GM21825 (cell line): ENCODE measurements around the gene WDR18.

ENCODE experiments used
- ATAC-seq: cut with Tn5 transposase; IDR thresholded peaks from one replicate; pipeline ENCODE4 v1.9.1; 2021; ENCODE audit warnings: mild to moderate bottlenecking, moderate library complexity; ENCODE audit not compliant: unreplicated experiment

The WDR18 gene

GRCh38 chr19:1006711-1007398, 22.7 kb downstream of the WDR18 start:
- no peak for ATAC-seq

GRCh38 chr19:1007399-1008251, 23.5 kb downstream of the WDR18 start:
- no peak for ATAC-seq

GRCh38 chr19:1008268-1009040, 24.3 kb downstream of the WDR18 start:
- no peak for ATAC-seq

- no peak for ATAC-seq
Observed at GRCh38 chr19:1009041-1009980, 25.2 kb downstream of the WDR18 start.

- ATAC-seq = no peak
Observed at GRCh38 chr19:1009981-1010538, 25.9 kb downstream of the WDR18 start.

- ATAC-seq = no peak
Observed at GRCh38 chr19:1010586-1011510, 26.7 kb downstream of the WDR18 start.

GRCh38 chr19:1011831-1012333, 27.7 kb downstream of the WDR18 start:
- ATAC-seq = no peak

GRCh38 chr19:1012334-1012733, 28.2 kb downstream of the WDR18 start:
- no peak for ATAC-seq

- ATAC-seq = no peak
Observed at GRCh38 chr19:1013218-1013617, 29.1 kb downstream of the WDR18 start.

- ATAC-seq = no peak
Observed at GRCh38 chr19:1014161-1015060, 30.3 kb downstream of the WDR18 start.

- no peak for ATAC-seq
Observed at GRCh38 chr19:1015061-1015781, 31.1 kb downstream of the WDR18 start.

GRCh38 chr19:1015782-1016646, 31.9 kb downstream of the WDR18 start:
- ATAC-seq = no peak

GRCh38 chr19:1016647-1017114, 32.5 kb downstream of the WDR18 start:
- no peak for ATAC-seq

- ATAC-seq = no peak
Observed at GRCh38 chr19:1017115-1017905, 33.2 kb downstream of the WDR18 start.

GRCh38 chr19:1017906-1018305, 33.8 kb downstream of the WDR18 start:
- ATAC-seq = no peak
